Eye (tissue), 1 donor: ENCODE measurements around the gene CSDE1.
A peak's percentile ranks its signal among the peaks of the same experiment; 100 is the strongest.
"Not testable (repeated sequence)": the region's sequence is repeated elsewhere in the genome, so short reads cannot be mapped to it uniquely, and the experiment has no call there.

ENCODE experiments used
- DNase-seq: peaks from one replicate; pipeline ENCODE4 v3.0.0-alpha.2; 2015

Gene CSDE1

GRCh38 chr1:114757455-114758255 is at the start of gene CSDE1:
Gene CSDE1, minus strand, starts transcription at chr1:114757984. Its CDS starts 18,094 bp downstream, at chr1:114739890.
- peak; percentile 100 for DNase-seq

DNA sequence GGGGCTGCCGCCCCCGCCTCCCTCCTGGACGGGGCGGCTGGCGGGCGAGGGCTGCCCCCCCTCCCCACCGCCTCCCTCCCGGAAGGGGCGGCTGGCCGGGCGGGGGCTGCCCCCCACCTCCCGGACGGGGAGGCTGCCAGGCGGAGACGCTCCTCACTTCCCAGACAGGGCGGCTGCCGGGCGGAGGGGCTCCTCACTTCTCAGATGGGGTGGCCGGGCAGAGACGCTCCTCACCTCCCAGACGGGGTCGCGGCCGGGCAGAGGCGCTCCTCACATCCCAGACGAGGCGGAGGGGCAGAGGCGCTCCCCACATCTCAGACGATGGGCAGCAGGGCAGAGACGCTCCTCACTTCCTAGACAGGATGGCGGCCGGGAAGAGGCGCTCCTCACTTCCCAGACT is 46.7 kb upstream of the CSDE1 start:
- DNase-seq, result not testable (repeated sequence)

- no peak for DNase-seq
These were observed 45.2 kb upstream of the CSDE1 start for GRCh38 chr1:114803001-114803400.

- no peak for DNase-seq
These were observed 36.3 kb upstream of the CSDE1 start for GRCh38 chr1:114794038-114794437.

DNA sequence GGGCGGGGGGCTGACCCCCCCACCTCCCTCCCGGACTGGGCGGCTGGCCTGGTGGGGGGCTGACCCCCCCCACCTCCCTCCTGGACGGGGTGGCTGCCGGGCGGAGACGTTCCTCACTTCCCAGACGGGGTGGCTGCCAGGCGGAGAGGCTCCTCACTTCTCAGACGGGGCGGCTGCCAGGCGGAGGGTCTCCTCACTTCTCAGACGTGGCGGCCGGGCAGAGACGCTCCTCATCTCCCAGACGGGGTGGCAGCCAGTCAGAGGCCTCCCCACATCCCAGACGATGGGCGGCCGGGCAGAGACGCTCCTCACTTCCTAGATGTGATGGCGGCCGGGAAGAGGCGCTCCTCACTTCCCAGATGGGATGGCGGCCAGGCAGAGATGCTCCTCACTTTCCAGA is 32.8 kb upstream of the CSDE1 start:
- not testable (repeated sequence) for DNase-seq

- not testable (repeated sequence) for DNase-seq
These were observed 28.7 kb upstream of the CSDE1 start for GRCh38 chr1:114786440-114786839.

DNA sequence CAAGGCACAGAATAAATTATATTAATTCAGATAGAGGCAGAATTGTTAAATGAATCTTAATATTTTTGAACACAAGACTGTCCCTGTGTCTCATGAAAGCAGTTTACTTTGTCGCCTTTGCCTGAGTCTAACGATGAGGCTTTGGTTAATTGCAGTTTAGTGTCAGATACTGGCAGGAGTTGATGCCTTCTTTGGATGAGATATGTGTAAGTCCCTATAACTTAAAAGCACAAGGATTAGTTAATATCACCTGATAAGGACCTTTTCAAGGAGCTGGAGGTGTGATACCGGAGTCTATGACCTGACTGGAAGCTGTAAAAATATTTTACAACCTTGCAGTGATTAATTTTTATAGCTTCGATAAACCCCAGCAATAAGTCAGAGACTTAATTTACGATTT is 24.7 kb upstream of the CSDE1 start:
- DNase-seq, result no peak

DNA sequence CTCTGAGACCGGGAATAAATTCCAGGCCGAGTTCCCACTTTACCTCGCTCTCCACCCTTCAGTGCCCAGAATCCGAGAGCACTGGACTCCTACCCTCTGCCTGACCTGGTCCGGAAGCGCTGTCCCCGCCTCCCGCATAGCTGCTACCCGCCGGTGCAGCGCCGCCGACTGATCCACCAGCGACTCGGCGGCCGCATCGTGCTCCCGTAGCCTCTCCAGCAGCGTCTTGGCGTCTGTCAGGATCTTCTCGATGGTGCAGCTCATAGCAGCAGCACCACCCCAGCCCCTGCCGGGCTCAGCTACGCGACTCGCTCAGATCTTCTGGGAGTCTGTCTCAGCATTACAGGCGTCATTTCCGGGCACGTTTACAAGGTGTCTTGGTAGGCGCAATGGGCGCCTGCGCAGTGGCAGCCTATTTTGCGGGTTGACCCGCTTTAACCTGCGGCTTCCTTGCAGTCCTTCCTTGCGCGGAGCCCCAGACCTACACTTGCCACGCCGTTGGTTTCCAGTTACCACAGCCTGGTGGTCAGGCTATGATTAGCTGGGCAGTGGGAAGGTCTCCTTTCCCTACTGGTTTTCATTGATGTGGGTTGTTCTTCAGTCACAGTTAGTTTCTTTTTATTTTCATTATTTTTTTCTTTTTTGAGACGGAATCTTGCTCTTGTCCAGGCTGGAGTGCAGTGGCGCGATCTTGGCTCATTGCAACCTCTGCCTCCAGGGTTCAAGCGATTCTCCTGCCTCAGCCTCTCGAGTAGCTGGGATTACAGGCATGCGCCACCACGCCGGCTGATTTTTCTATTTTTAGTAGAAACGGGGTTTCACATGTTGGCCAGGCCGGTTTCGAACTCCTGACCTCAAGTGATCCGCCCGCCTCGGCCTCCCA is 22.8 kb upstream of the CSDE1 start, which contains the start of gene SIKE1:
Gene SIKE1 (minus strand): TSS at position 342 of the 883 bp plus-strand sequence. CDS start 78 bp downstream, at position 264.
- peak; percentile 97 for DNase-seq

DNA sequence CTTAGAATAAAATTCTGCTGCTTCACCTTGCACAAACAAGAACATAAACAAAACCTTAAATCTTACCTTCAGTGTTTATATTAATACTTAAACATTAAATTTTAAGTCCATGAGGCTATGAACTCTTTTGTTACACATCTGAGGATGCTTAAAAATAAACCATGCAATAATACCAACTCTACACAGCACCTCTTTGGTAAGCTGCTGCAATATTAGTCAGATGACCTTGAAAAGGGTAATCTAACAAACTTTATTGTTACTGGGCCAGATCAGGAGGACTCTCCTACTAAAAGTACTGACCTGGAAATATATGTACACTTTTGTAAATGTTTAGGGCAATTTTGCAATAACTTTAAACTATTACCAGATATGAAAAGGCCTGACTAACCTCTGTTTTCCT is 21.9 kb upstream of the CSDE1 start:
- no peak for DNase-seq

- DNase-seq, result not testable (repeated sequence)
These were observed 18.9 kb upstream of the CSDE1 start for GRCh38 chr1:114776726-114777125.

DNA sequence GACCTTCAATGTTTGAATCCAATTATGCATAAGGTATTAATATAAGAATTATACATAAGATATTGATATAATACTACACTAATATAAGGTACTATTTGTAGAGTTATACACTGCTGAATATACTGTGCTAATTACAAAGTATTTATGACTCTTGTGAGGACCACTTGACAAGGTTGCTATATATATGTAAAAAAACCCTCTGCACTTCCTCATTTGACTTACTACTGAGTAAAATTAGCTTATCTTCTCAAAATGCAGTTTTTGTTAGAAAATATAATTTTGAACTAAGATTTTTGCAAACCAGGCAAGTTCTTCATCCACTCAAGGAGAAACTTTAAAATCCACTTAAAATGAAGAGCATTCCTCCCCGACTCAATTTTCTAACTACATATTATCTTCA is 14.2 kb upstream of the CSDE1 start:
- DNase-seq, result no peak

DNA sequence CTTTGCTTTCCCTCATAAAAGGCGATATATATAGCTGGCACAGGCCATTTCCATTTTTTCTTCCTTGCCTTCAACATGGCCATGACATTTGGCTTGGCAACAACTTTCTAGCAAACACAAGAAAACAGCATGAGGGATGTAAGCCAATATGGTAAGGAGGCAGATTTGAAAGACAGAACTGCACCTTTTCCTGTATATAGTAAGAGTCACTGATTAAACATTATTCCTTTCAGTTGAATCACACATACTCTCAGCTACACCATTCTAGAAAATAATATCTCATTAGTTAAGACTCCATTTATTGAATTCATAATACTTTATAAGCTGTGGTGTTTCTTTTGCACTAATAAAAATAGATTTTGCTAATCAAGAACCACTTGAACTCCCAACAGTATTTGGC is 13.2 kb upstream of the CSDE1 start:
- DNase-seq, result no peak

DNA sequence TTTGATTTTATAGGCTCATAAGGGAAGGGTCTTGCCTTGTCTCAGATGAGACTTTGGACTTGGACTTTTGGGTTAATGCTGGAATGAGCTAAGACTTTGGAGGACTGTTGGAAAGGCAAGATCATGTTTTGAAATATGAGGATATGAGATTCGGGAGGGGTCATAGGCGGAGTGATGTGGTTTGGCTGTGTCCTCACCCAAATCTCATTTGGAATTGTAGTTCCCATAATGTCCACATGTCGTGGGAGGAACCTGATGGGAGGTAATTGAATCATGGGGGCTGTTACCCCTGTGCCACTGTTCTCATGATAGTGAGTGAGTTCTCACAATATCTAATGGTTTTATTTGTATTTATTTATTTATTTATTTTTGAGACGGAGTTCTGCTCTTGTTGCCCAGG is 6.9 kb upstream of the CSDE1 start:
- DNase-seq, result no peak

DNA sequence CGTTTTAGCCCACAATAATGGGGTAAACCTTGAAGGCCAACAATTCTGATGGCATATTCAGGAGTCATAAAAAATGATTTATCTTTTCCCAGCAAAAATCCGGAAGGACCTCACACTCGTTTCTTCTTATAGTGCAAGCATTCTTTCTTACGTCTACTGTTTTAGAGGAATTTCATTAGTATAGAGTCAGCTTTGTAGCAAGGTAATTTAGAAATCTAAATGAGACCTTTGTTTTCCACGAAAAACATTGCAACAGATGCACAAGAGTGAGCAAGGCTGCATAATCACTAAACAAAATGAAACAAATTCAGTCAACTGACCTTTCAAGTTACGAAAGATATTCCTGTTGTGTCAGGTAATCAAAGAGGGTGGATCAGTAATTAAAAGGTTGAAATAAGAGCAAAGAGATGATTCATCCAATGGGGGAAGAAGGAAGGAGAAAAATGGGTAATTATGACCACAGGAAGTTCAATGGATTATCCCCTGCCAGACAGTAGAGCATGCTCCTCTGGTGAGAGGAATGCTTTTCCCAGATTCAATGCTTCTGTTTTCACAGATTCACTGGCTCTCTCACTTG is 560 bp upstream of the CSDE1 start:
- no peak for DNase-seq

DNA sequence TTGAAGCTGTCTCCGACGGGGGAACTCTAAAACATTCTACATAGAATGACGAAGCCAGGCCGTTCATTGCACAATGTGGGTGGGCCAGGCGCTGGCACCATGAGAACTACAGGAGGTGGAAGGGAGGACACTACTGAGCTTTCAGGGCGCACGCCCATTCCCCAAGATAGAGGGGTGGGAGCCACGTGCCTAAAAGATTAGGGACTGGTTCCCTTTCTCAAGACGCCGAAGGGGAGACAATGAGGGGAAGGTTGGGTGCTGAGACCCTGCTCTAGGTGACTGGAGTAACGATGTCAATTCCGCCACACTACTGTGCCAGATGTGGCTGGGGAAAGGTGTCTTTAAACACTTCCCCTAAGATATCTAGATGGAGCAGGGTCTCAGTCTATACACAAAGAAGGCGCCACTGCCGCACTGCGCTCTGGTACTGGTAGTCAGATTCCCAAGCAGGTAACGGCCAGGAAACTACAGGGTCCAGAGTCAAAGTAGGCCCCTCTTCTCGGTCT is 782 bp downstream of the CSDE1 start:
- DNase-seq, result no peak

GRCh38 chr1:114756009-114756892 is 1.5 kb downstream of the CSDE1 start:
- no peak for DNase-seq

DNA sequence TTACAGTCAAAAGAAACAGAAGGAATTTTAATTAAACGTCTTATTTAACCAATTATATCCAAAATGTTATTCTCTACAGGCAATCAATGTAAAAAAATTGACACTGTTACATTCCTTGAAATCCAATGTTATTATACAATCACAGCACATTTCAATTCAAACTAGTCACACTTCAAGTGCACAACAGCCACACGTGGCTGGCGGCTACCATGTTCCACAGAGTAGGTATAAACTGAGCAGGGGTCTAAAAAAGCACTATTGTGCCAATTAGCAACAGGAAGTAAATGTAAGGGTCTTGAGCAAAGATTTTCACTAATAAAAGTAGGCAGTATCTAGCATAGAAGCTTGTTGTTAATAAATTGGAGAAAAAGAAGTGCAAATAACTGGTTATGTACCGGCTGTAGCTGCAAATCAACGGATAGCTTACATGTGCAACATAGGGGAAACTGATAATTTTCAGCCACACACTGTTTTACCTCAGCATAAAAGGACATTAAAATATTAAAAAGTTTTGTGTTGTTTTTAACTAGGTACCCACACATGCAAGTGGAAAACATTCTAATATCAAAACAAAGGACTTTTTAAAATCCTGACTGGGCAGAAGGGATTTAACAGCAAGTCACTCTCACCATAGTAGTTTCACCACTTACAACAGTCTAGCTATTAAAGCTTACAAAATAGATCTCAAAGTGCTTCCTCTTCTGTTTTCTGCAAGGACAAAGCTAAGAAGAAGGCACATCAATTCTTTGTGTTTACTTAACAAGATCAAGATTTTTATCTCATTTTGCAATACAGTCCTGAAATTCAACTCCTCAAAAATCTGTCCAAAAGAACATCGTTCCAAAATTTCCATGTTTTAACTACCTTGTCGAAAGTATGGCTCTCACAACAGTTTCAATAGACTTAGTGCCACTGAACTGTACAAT is 2.5 kb downstream of the CSDE1 start:
- no peak for DNase-seq

GRCh38 chr1:114753702-114754101 is 4.1 kb downstream of the CSDE1 start:
- not testable (repeated sequence) for DNase-seq

DNA sequence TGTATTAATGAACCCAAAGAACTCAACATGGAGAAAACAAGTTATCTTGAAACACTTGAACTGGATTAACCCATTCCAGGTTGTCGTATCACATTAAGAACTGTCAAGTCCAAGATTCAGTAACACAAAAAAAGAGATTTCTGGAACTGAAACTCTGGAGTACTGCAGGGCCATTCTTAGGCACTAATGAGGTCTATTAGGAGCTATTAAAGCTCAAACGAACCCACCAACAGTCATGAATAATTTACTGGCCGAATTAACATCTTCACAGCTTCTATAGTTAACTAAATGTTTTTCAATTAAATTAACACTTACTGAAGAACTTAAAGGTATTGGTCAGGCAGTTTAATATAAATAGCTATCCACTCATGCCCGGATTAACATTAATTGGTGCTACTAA is 4.6 kb downstream of the CSDE1 start:
- no peak for DNase-seq

DNA sequence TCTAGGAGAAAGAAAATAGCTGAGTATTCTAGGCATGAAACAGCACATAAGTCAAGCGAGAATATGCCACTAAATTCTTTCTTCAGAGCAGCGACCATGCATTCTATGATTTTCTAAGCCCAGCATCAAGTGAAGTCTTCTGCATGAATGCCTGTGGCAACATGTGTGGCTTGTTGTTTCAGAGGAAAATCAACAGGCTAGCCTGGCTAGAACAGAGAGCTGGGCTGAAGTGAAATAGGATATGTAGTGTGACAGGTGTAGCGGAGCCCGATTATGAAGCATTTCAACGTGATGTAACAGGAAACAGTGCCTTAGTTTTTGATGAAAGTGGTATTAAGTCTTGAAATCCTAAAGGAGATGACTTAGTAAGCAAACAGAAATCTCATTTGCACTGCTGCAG is 7.0 kb downstream of the CSDE1 start:
- peak; percentile 55 for DNase-seq

DNA sequence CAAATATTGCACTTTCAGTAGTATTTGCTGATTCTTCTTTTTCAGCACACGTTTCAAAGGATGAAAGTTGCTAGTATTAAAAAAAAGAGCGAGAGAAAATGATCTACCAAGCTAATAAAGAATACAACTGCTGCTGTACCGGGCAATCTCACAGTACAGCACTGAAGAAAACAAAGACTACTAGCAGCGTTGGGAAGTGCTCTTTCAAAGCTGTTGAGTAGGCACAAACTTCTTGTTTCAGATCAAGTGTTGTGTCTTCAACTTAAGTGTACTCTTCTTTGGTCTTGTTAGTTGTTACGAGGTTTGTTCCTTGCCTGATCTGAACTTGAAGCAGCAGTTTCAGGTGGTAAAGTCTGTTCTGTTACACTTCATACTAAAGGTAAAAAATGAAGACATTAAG is 7.9 kb downstream of the CSDE1 start:
- no peak for DNase-seq
